Measurements from ENCODE around the gene POLR1A. TPM values are rescaled to one million over a fixed set of nuclear protein-coding genes. Genes with fewer than 3 reads are reported as not detected.

POLR1A gene
- total RNA-seq, 1 experiment from 2014 or later: 29.7 TPM

GRCh38 chr2:86049529-86049928 lies 56.2 kb downstream of the POLR1A start:
- no peaks in the 10 kb centered on the region for H3K9me2 ChIP-seq (ENCODE audit: insufficient read depth)
- no peak overlapping the region for H2AFZ ChIP-seq
- H3K4me3 ChIP-seq: no peak overlapping the region
- peaks cover 20% of the 10 kb centered on the region; the same call in 1 of the 2 replicates for H3K36me3 ChIP-seq (ENCODE audit: low read depth)
- no peak overlapping the region for H3K27ac ChIP-seq
- DNase-seq: no peak
- no peak overlapping the region for H3K4me2 ChIP-seq
- POLR2A ChIA-PET (ENCODE audit: unreplicated experiment): no interaction called here
- no peaks in the 10 kb centered on the region for H3K9me3 ChIP-seq (ENCODE audit: insufficient read depth, low read depth)
- intact Hi-C loops (cut with micrococcal nuclease; ENCODE audit: unreplicated experiment): no loop called here
- BruUV-seq (replicated peaks): no TSS peak
- no peaks in the 10 kb centered on the region for H3K79me2 ChIP-seq (ENCODE audit: low read depth)
- H4K20me1 ChIP-seq (ENCODE audit: insufficient read depth): no peaks in the 10 kb centered on the region
- H3K27me3 ChIP-seq (ENCODE audit: insufficient read depth, low read depth): no peaks in the 10 kb centered on the region
- no peaks in the 10 kb centered on the region for H3F3A ChIP-seq (ENCODE audit: insufficient read depth, low read depth)
- H3K4me1 ChIP-seq (replicated peaks; ENCODE audit: insufficient read depth): no peaks in the 10 kb centered on the region
- CTCF ChIA-PET: no interaction called here
- TF ChIP-seq CTCF (conservative IDR thresholded peaks at IDR 0.05) (no peak), EZH2 (IDR thresholded peaks at IDR 0.05; ENCODE audit: low read depth) (no peak)

GRCh38 chr2:86048888-86049287 lies 56.8 kb downstream of the POLR1A start:
- Histone ChIP-seq H3K27me3 (ENCODE audit: insufficient read depth, low read depth) (no peaks in the 10 kb centered on the region), H3K27ac (no peak overlapping the region), H3K79me2 (ENCODE audit: low read depth) (no peaks in the 10 kb centered on the region), H3F3A (ENCODE audit: insufficient read depth, low read depth) (no peaks in the 10 kb centered on the region), H3K36me3 (ENCODE audit: low read depth) (peaks cover 20% of the 10 kb centered on the region; the same call in 1 of the 2 replicates), H4K20me1 (ENCODE audit: insufficient read depth) (no peaks in the 10 kb centered on the region), H3K4me3 (no peak overlapping the region), H3K9me2 (ENCODE audit: insufficient read depth) (no peaks in the 10 kb centered on the region), H3K4me1 (replicated peaks; ENCODE audit: insufficient read depth) (no peaks in the 10 kb centered on the region), H3K4me2 (no peak overlapping the region), H3K9me3 (ENCODE audit: insufficient read depth, low read depth) (no peaks in the 10 kb centered on the region), H2AFZ (no peak overlapping the region)
- CTCF ChIA-PET: no interaction called here
- POLR2A ChIA-PET (ENCODE audit: unreplicated experiment): no interaction called here
- intact Hi-C loops (cut with micrococcal nuclease; ENCODE audit: unreplicated experiment): no loop called here
- BruUV-seq (replicated peaks): no TSS peak
- no peak for TF ChIP-seq EZH2 (IDR thresholded peaks at IDR 0.05; ENCODE audit: low read depth)
- no peak for TF ChIP-seq CTCF (conservative IDR thresholded peaks at IDR 0.05)
- no peak for DNase-seq

GRCh38 chr2:86048383-86048701 lies 57.3 kb downstream of the POLR1A start:
- BruUV-seq (replicated peaks): no TSS peak
- H3K79me2 ChIP-seq (ENCODE audit: low read depth): no peaks in the 10 kb centered on the region
- H2AFZ ChIP-seq: no peak overlapping the region
- no peaks in the 10 kb centered on the region for H3K27me3 ChIP-seq (ENCODE audit: insufficient read depth, low read depth)
- ChIA-PET CTCF (no interaction called here), POLR2A (ENCODE audit: unreplicated experiment) (no interaction called here)
- no peaks in the 10 kb centered on the region for H4K20me1 ChIP-seq (ENCODE audit: insufficient read depth)
- no peak for TF ChIP-seq CTCF (conservative IDR thresholded peaks at IDR 0.05)
- no peak for TF ChIP-seq EZH2 (IDR thresholded peaks at IDR 0.05; ENCODE audit: low read depth)
- 0 out of 2 replicates have a peak, but pooled peaks cover 20% of the 10 kb centered on the region for H3K36me3 ChIP-seq (ENCODE audit: low read depth)
- no peaks in the 10 kb centered on the region for H3K4me1 ChIP-seq (replicated peaks; ENCODE audit: insufficient read depth)
- H3F3A ChIP-seq (ENCODE audit: insufficient read depth, low read depth): no peaks in the 10 kb centered on the region
- no peak overlapping the region for H3K4me2 ChIP-seq
- intact Hi-C loops (cut with micrococcal nuclease; ENCODE audit: unreplicated experiment): no loop called here
- H3K9me2 ChIP-seq (ENCODE audit: insufficient read depth): no peaks in the 10 kb centered on the region
- H3K9me3 ChIP-seq (ENCODE audit: insufficient read depth, low read depth): no peaks in the 10 kb centered on the region
- no peak for DNase-seq
- H3K27ac ChIP-seq: no peak overlapping the region
- no peak overlapping the region for H3K4me3 ChIP-seq

Measured in PC-9 (cell line).